Measurements from ENCODE around the gene PSMB5.

DNA sequence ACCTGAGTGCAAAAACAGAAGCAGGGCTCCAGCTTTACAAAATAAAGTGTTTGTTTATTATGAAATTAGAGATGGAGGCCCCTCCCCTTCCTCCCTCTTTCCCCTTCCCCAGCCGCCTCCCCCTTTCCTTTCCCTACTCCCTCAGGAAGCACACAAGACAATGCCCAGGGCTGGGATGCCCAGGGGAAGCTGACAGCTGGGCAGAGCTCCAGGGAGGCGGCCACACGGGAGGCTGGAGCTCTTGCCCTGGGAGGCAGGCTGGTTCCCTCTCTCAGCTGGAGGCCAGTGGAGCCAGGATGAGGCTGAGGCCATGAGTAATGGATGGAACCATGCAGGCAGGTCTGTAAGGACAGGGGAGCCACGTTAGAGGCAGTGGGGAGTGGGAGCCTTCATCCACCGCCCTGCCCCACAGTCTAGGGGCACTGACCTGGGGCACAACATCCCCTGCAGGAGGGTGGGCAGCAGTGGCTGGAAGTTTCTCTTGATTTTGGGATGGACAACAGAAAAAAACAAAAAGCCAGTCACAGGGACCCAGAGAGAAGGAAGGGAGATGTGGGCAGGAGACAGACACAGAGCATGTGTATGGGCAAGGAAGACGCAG lies 12.4 kb upstream of the PSMB5 start:
- TF ChIP-seq CTCF (IDR thresholded peaks at IDR 0.05) (no peak), POLR2A (IDR thresholded peaks at IDR 0.05) (no peak)

Measured in adrenal gland (tissue), 5 donors.